K562 (cell line): Measurements from ENCODE around the gene CLCF1. TPM values are rescaled to one million over a fixed set of nuclear protein-coding genes. Genes with fewer than 3 reads are reported as not detected.

Experiments
- ATAC-seq: fragments of 200-7000 bp; cut with Tn5 transposase; 3 replicates; pipeline ENCODE4 v1.9.1; 2020; ENCODE audit warnings: moderate library complexity
- BruUV-seq: library from RNA; stranded (reverse); fragments of 400-500 nt; replicated peaks from 2 replicates; lab custom pipeline; 2021; lab: Mats Ljungman, UMichigan
- CTCF ChIA-PET: fragments of 300-600 bp; formaldehyde crosslinking; extraction: SDS; loops from one replicate; lab custom pipeline; 2021; ENCODE audit warnings: low intra/inter-chr PET ratio; lab: Yijun Ruan, JAX
- POLR2A ChIA-PET: fragments of 300-600, 350-650 bp; sonication (Branson Sonifier 250); formaldehyde crosslinking; extraction: SDS; loops from one replicate; lab custom pipeline; 2021; ENCODE audit warnings: antibody characterized with exemption, inconsistent platforms; lab: Yijun Ruan, JAX
- DNase-seq, 4 experiments: peaks; one replicate each; pipeline versions ENCODE4 v3.0.0 to v3.0.0-alpha.2; 2011 to 2018; ENCODE audit warnings: low spot score in 3 of 4, mixed read lengths in 3 of 4; ENCODE audit errors: extremely low read depth in 1 of 4
- FAIRE-seq: peaks from 2 replicates; lab custom pipeline; 2011; peaks lifted over from hg19 to GRCh38; lab: Jason Lieb, UNC
- H2AFZ ChIP-seq: 2 replicates; pipeline ENCODE4 v1.6.0; 2011; ENCODE audit warnings: low read depth, low read length, control low read depth, inconsistent platforms
- H3K27ac ChIP-seq: fragments of 200-600 bp; 3 replicates; pipeline ENCODE4 v1.8.0; 2011; ENCODE audit warnings: low read depth, mild to moderate bottlenecking, control low read depth, inconsistent platforms, low read length, moderate library complexity, mixed read lengths; ENCODE audit errors: extremely low read depth
- H3K27me3 ChIP-seq, 2 experiments: fragments of 300-600 bp in 1 of 2; 2 replicates in 1 of 2; 3 replicates in 1 of 2; pipeline versions ENCODE4 v1.6.0 to v1.8.0; 2011; ENCODE audit warnings: inconsistent platforms in 2 of 2, low read length in 2 of 2, mild to moderate bottlenecking in 1 of 2, mixed read lengths in 1 of 2, moderate library complexity in 1 of 2; ENCODE audit not compliant: control insufficient read depth in 2 of 2, insufficient read depth in 2 of 2
- H3K36me3 ChIP-seq: fragments of 300-600 bp; 3 replicates; pipeline ENCODE4 v1.8.0; 2011; ENCODE audit warnings: mild to moderate bottlenecking, low read length, inconsistent platforms; ENCODE audit not compliant: control insufficient read depth, insufficient read depth
- H3K4me1 ChIP-seq, 2 experiments: fragments of 200-600 bp in 1 of 2; replicated peaks in 1 of 2; 2 replicates in 1 of 2; 3 replicates in 1 of 2; pipeline versions ENCODE4 v1.5.1 to v1.8.0; 2011; ENCODE audit warnings: inconsistent platforms in 2 of 2, low read length in 2 of 2, mild to moderate bottlenecking in 1 of 2, mixed read lengths in 1 of 2, moderate library complexity in 1 of 2; ENCODE audit not compliant: control insufficient read depth in 2 of 2, insufficient read depth in 2 of 2
- H3K4me2 ChIP-seq: 2 replicates; pipeline ENCODE4 v1.6.1; 2011; ENCODE audit warnings: low read length, control low read depth, inconsistent platforms, mixed read lengths; ENCODE audit not compliant: insufficient read depth
- H3K4me3 ChIP-seq: fragments of 200-600 bp; sonication (generic), shearing (Covaris generic); 2 replicates; pipeline ENCODE4 v1.5.1; 2016; ENCODE audit warnings: control low read depth, inconsistent platforms
- H3K79me2 ChIP-seq: fragments of 200-600 bp; 3 replicates; pipeline ENCODE4 v1.8.0; 2011; ENCODE audit warnings: low read length, inconsistent platforms; ENCODE audit not compliant: control insufficient read depth, insufficient read depth
- H3K9ac ChIP-seq, 2 experiments: 2 replicates each; pipeline versions ENCODE4 v1.6.0 to v1.6.1; 2011; ENCODE audit warnings: low read depth in 2 of 2, low read length in 2 of 2, control low read depth in 1 of 2, inconsistent platforms in 1 of 2, mild to moderate bottlenecking in 1 of 2, mixed read lengths in 1 of 2; ENCODE audit not compliant: insufficient read depth in 1 of 2
- H3K9me1 ChIP-seq: one replicate; pipeline ENCODE4 v1.6.0; 2011; ENCODE audit warnings: inconsistent platforms, mild to moderate bottlenecking, low read length, moderate library complexity; ENCODE audit not compliant: control insufficient read depth, insufficient read depth
- H3K9me3 ChIP-seq: replicated peaks from 2 replicates; pipeline ENCODE4 v1.5.1; 2011; ENCODE audit warnings: low read depth, low read length, inconsistent platforms; ENCODE audit not compliant: control insufficient read depth, insufficient read depth
- H4K20me1 ChIP-seq: replicated peaks from 2 replicates; pipeline ENCODE4 v1.6.1; 2011; ENCODE audit warnings: low read length, inconsistent platforms, mixed read lengths; ENCODE audit not compliant: control insufficient read depth, insufficient read depth
- BRCA1 ChIP-seq, 2 experiments: fragments of 450-650 bp in 1 of 2; sonication (generic) in 1 of 2; formaldehyde crosslinking in 1 of 2; IDR thresholded peaks; 2 replicates each; pipeline versions ENCODE4 v1.5.0 to v1.6.1; 2017 to 2020; ENCODE audit warnings: mild to moderate bottlenecking in 1 of 2, missing genetic modification reagents in 1 of 2
- CBFA2T3 ChIP-seq: fragments of 450-650 bp; IDR thresholded peaks from 2 replicates; pipeline ENCODE4 v1.6.1; 2017
- HIVEP1 ChIP-seq: fragments of 250-450 bp; sonication (Bioruptor Pico); IDR thresholded peaks from 2 replicates; pipeline ENCODE4 v1.4.0; 2020; ENCODE audit warnings: mild to moderate bottlenecking
- ZBTB1 ChIP-seq: sonication (generic); formaldehyde crosslinking; IDR thresholded peaks from 2 replicates; pipeline ENCODE4 v1.8.1; 2023; ENCODE audit warnings: missing genetic modification reagents, low read depth, mild to moderate bottlenecking, borderline replicate concordance
- WGBS: fragments of 100-300 bp; shearing (Covaris generic); methylation state at CpG from one replicate; pipeline ENCODE4 v1.1.6; 2016; ENCODE audit warnings: low coverage, mixed read lengths; ENCODE audit not compliant: insufficient coverage; ENCODE audit errors: missing lambda C conversion rate; 5-methylcytosine and 5-hydroxymethylcytosine counted together
- in situ Hi-C: fragments of 300-500 bp; cut with MboI; formaldehyde crosslinking; loops from 4 replicates; pipeline ENCODE4 v1.15.0; 2018; ENCODE audit warnings: inconsistent platforms, mixed read lengths
- intact Hi-C: fragments of 100-400 bp; cut with micrococcal nuclease; formaldehyde crosslinking; loops from 2 replicates; pipeline ENCODE4 v1.14.2; 2022
- polyA plus RNA-seq, 8 experiments: library from polyadenylated mRNA; depleted of rRNA in 4 of 8; stranded (reverse) in 5 of 8; unstranded in 3 of 8; fragments of >200 nt; fragmentation: Nextera tagmentation in 2 of 8; fragmentation: Illumina TruSeq in 1 of 8; extraction: Ambion mirVana in 2 of 8; extraction: Trizol in 1 of 8; gene quantifications; 2 replicates each; pipeline versions ENCODE4 v1.2.1 to v1.2.3, GENCODE V29; 2011 to 2014; ENCODE audit warnings: inconsistent platforms in 1 of 8, missing spikeins in 1 of 8
- total RNA-seq, 7 experiments: library from RNA; depleted of rRNA in 6 of 7; stranded (reverse); fragments of >200 nt in 6 of 7; fragmentation: Illumina TruSeq in 2 of 7; extraction: Trizol in 2 of 7; gene quantifications; 2 replicates each; pipeline versions ENCODE4 v1.2.1 to v1.2.3, GENCODE V29; 2011 to 2021; ENCODE audit warnings: low replicate concordance in 1 of 7
- TF ChIP-seq, protein P1 (sequence below): fragments of 250-450 bp; sonication (Bioruptor Pico); IDR thresholded peaks from 2 replicates; pipeline ENCODE4 v1.4.0; 2020; ENCODE audit warnings: borderline replicate concordance
- TF ChIP-seq, protein P2 (sequence below): sonication (generic); formaldehyde crosslinking; IDR thresholded peaks from 2 replicates; pipeline ENCODE4 v1.8.1; 2023; ENCODE audit warnings: mild to moderate bottlenecking, missing genetic modification reagents, moderate library complexity

The CLCF1 gene
- total and polyA plus RNA-seq, 9 of the 15 experiments (the other 6 are each of a cell fraction or from before 2014, with no cell fraction given), result 0.49 to 5.8 (median 3.0) TPM

DNA sequence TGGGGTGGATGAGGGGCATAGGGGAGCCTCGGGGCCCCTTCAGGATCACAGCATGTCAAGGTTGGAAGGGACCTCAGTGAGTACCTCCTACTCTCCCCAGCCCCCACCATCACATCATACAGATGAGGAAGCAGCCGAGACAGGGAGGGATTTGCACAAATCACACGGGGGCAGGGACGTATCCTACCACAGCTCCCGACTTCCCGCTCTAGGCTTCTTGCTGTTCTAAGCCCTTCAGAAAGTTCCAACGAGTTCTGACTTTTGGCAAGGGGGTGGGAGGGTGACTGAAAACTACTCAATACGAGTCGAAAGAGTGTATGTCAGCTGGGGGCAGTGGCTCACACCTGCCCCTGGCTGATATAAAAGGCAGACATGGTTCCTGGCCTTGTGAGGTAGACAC lies 13.7 kb upstream of the CLCF1 start:
- H3K36me3 ChIP-seq, result no peaks in the 10 kb centered on the region; the same call in 2 of the 3 replicates
- TF ChIP-seq HIVEP1 (CRISPR knock-in tag), result no peak
- TF ChIP-seq CBFA2T3, result peak; percentile 62
- TF ChIP-seq, protein P1, sequence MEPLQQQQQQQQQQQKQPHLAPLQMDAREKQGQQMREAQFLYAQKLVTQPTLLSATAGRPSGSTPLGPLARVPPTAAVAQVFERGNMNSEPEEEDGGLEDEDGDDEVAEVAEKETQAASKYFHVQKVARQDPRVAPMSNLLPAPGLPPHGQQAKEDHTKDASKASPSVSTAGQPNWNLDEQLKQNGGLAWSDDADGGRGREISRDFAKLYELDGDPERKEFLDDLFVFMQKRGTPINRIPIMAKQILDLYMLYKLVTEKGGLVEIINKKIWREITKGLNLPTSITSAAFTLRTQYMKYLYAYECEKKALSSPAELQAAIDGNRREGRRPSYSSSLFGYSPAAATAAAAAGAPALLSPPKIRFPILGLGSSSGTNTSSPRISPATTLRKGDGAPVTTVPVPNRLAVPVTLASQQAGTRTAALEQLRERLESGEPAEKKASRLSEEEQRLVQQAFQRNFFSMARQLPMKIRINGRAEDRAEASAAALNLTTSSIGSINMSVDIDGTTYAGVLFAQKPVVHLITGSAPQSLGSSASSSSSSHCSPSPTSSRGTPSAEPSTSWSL, result no peak
- no peak for TF ChIP-seq ZBTB1
- TF ChIP-seq, protein P2, sequence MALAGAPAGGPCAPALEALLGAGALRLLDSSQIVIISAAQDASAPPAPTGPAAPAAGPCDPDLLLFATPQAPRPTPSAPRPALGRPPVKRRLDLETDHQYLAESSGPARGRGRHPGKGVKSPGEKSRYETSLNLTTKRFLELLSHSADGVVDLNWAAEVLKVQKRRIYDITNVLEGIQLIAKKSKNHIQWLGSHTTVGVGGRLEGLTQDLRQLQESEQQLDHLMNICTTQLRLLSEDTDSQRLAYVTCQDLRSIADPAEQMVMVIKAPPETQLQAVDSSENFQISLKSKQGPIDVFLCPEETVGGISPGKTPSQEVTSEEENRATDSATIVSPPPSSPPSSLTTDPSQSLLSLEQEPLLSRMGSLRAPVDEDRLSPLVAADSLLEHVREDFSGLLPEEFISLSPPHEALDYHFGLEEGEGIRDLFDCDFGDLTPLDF, result no peak
- no peak for TF ChIP-seq BRCA1 (IDR thresholded peaks at IDR 0.05)
- no peak for TF ChIP-seq BRCA1 (CRISPR knock-in tag; IDR thresholded peaks at IDR 0.05)
- BruUV-seq, result no TSS peak
- intact Hi-C loops, result no loop called here
- POLR2A ChIA-PET, result interaction anchor here (0.7 to 2.1 kb wide), 6 partner anchors 10 to 824 kb away, joined by 3 to 9 read pairs (median 4); partner anchors contain the start of gene PPP1CA
- H3K27me3 ChIP-seq, result no peaks in the 10 kb centered on the region
- H3K9me1 ChIP-seq, result no peaks in the 10 kb centered on the region
- no peak for ATAC-seq
- H4K20me1 ChIP-seq, result no peaks in the 10 kb centered on the region
- no peak overlapping the region for H2AFZ ChIP-seq
- peak overlapping the region in 1 of 2 experiments; percentile 73; a peak in 1 of 4 replicates for H3K9ac ChIP-seq
- H3K4me2 ChIP-seq, result no peak overlapping the region
- CTCF ChIA-PET, result no interaction called here
- no peaks in the 10 kb centered on the region for H3K9me3 ChIP-seq
- FAIRE-seq, result peak; percentile 49
- H3K4me1 ChIP-seq, result peaks cover 14 to 45% of the 10 kb centered on the region in 2 experiments; a peak in 4 of 5 replicates
- peak in 1 of 4 experiments; percentile 38 for DNase-seq
- 11% methylated on average over 6 of the region's 9 CpGs for WGBS
- in situ Hi-C loops, result no loop called here
- no peak overlapping the region for H3K4me3 ChIP-seq
- H3K79me2 ChIP-seq, result peaks cover 17% of the 10 kb centered on the region
- no peak overlapping the region for H3K27ac ChIP-seq
